Activated CD8-positive, alpha-beta memory T cell treated with anti-CD3 and anti-CD28 coated beads, Interleukin-2, amount 50 U/mL, for 24 hours (primary cell): Measurements from ENCODE around the gene APOBR.
"Not testable (repeated sequence)": the region's sequence is repeated elsewhere in the genome, so short reads cannot be mapped to it uniquely, and the experiment has no call there.

Experiments used
- DNase-seq: peaks from one replicate; pipeline ENCODE4 v3.0.0-alpha.2; 2020; ENCODE audit errors: extremely low read depth

APOBR gene

GRCh38 chr16:28494121-28494851 lies at the start of gene APOBR:
Gene APOBR, plus strand, starts transcription at chr16:28494643. Its CDS starts 39 bp downstream, at chr16:28494682.
- peak; percentile 75 for DNase-seq

GRCh38 chr16:28446388-28446787 lies 48.1 kb upstream of the APOBR start:
- not testable (repeated sequence) for DNase-seq

GRCh38 chr16:28447081-28447480 lies 47.4 kb upstream of the APOBR start:
- DNase-seq: not testable (repeated sequence)

- no peak for DNase-seq
Measured at GRCh38 chr16:28473714-28474265, 20.7 kb upstream of the APOBR start.

- DNase-seq: no peak
Measured at GRCh38 chr16:28475221-28475620, 19.2 kb upstream of the APOBR start.

GRCh38 chr16:28477311-28477920 lies 17.0 kb upstream of the APOBR start:
- DNase-seq: no peak

GRCh38 chr16:28478506-28479180 lies 15.8 kb upstream of the APOBR start:
- DNase-seq: no peak

GRCh38 chr16:28482026-28482425 lies 12.4 kb upstream of the APOBR start:
- no peak for DNase-seq

GRCh38 chr16:28483361-28483760 lies 11.1 kb upstream of the APOBR start:
- not testable (repeated sequence) for DNase-seq

GRCh38 chr16:28486266-28486665 lies 8.2 kb upstream of the APOBR start:
- no peak for DNase-seq

- no peak for DNase-seq
Measured at GRCh38 chr16:28491230-28491969, 3.0 kb upstream of the APOBR start.

GRCh38 chr16:28491970-28492474 lies 2.4 kb upstream of the APOBR start, which contains the start of gene CLN3:
Gene CLN3, minus strand, starts transcription at chr16:28492074. Its CDS starts 315 bp downstream, at chr16:28491759.
- peak; percentile 81 for DNase-seq

GRCh38 chr16:28492511-28492910 lies 1.9 kb upstream of the APOBR start:
- no peak for DNase-seq

- DNase-seq: no peak
Measured at GRCh38 chr16:28495098-28495793, 803 bp downstream of the APOBR start.

- DNase-seq: no peak
Measured at GRCh38 chr16:28495795-28496749, 1.6 kb downstream of the APOBR start.

GRCh38 chr16:28496844-28497243 lies 2.4 kb downstream of the APOBR start:
- DNase-seq: no peak

- no peak for DNase-seq
Measured at GRCh38 chr16:28497386-28497785, 2.9 kb downstream of the APOBR start.

GRCh38 chr16:28497861-28498599 lies 3.6 kb downstream of the APOBR start:
- no peak for DNase-seq
